Stimulated activated CD4-positive, alpha-beta T cell treated with anti-CD3 and anti-CD28 coated beads, Interleukin-12 subunit alpha, Interleukin-12 subunit beta, amount 100 ng/mL, for 24 hours (primary cell): ENCODE measurements around the gene TYRO3.

Experiments
- DNase-seq, 2 experiments: peaks; one replicate each; pipeline ENCODE4 v3.0.0-alpha.2; 2020; ENCODE audit warnings: low read depth in 2 of 2

Gene TYRO3

DNA sequence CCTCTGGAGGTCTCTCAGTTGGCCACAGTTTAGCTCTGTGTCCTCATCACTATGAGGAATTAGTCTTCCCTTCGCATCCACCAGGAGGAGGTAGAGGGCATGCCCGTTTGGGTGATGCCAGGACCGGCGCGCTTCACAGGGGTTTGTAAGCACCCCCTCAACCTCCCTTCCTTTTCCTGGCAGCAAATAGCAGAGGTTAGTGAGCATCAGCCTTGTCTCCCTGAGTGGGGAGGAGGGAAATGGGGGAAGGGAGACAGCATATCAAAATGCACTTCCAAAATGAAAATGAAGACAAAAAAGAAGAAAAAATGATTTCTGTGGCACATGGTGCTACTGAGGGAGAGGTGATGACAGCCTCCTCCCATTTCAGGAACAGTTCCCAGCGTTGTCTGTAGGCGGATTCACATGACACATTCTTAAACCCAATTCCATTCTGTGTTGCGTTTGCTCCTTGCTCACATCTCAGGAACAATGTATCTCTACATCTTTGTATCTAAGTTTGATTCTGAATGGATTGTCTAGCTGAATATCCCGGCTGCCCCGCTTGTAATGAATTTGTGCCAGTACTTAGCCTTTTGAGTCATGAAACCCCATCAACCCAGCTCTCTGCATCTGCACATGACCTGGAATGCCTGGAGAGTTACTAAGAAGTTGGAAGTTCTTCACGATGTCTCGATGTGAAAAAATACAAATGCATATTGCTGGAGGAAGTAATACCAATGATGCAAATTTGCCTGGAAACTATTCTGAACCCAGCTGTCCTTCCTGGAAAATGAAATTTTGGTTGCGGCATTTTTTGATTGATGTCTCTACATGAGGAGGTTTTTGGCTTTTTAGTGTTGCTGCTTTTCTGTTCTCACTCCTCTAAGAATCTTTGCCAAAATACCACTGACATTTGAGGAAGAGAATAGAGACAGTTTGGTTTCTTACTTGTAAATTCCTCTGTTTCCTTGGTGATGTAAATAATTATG lies 45.2 kb downstream of the TYRO3 start:
- DNase-seq = peak; percentile 11 to 42

DNA sequence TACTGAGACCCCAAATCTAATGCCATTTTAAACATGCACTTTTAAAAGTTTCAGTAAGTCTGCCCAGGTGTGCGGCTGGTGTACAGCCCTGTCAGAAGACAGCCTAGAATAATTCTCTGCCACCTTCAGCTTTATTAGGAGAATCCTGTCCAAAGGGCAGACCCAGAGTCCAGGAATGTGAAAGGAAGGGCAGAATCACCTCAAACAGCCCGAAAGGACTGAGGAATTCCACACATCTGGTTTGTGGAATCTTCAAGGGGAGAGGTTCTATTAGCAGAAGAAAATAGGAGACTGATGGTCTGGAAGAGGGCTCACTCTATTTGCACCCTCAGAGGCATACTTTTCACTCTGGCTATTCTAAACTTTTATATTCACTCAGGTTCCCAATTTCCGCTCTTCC lies 46.6 kb downstream of the TYRO3 start:
- no peak for DNase-seq

DNA sequence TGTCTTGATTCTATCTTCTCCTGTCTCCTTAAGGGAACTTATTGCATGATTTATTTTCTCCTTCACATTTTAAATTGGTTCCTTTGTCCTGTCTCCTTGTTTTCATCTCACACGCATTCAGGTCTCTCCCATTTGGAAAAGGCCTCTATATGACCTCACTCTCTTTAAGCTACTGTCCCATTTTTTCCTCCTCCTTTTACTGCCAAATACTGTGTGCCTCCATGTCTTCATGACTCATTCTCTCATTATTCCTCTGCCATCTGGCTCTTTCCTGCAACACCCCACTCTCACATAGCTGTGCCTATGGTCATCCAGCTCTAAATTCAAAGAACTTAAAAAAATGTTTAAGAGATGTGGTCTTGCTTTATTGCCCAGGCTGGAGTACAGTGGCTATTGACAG lies 48.0 kb downstream of the TYRO3 start:
- DNase-seq = no peak

DNA sequence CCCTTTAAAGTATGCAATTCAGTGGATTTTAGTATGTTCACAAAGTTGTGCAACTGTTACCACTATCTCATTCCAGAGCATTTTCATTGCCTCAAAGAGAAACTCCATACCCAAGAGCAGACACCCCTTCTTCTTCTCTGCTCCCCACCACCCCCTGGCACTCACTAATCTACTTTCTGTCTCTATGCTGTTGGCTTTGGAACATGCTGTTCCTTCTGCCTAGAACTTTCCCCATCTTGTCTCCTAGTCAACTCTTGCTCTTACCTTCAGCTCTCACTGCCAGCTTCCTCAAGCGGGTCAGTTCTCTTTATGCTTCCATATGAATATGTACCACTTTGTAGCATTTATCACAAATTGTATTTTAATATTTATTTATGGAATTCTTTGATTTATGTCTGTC lies 50.1 kb downstream of the TYRO3 start:
- no peak for DNase-seq

DNA sequence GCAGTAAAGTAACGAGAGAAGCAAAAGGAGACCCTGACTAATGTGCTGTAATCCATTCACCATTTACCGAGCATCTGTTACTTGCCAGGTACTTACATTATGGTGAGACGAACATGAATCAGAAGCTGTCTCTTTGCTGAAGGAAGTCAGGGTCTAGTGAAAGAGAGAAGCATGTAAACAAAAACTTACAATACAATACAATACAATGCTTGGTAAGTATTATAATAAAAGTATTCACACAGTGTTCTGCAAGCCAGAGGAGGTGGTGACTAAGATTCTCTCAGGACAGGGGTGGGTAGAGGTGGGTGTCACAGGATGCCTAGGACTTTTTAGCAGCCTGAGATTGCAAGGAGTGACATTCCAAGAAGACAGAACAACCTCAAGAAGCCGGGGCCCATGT lies 51.0 kb downstream of the TYRO3 start:
- DNase-seq = no peak

DNA sequence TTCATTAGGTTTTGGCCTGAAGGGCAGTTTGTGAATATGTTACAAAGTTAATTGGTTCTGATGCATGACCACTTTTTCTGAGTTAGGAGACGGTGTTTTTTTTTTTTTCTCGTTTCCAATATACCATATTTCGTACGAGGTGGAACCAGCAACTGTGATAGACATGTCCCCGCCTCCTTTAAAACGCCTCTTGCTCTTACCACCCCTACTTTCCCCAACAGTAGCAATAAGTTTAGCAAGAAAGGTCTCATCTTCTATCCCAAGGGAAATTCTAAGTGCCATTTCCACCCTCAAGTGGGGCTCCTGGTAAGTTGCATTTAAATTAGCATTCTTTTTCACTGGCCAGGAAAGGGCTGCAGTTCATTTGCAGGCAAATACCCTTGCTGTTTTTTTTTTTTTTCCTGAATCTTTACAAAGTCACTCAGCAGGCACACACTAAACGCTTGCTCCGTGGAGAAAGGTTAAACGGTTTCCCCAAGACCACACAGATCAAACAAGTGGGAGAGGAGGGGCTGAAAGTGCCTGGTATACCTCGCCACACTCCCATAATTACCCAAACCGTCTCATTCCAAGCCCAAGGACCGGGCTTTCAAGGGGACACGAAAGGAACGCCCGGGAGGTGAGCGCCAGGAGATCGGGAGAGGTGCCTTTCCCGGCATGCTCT lies 61.7 kb downstream of the TYRO3 start:
- no peak for DNase-seq

DNA sequence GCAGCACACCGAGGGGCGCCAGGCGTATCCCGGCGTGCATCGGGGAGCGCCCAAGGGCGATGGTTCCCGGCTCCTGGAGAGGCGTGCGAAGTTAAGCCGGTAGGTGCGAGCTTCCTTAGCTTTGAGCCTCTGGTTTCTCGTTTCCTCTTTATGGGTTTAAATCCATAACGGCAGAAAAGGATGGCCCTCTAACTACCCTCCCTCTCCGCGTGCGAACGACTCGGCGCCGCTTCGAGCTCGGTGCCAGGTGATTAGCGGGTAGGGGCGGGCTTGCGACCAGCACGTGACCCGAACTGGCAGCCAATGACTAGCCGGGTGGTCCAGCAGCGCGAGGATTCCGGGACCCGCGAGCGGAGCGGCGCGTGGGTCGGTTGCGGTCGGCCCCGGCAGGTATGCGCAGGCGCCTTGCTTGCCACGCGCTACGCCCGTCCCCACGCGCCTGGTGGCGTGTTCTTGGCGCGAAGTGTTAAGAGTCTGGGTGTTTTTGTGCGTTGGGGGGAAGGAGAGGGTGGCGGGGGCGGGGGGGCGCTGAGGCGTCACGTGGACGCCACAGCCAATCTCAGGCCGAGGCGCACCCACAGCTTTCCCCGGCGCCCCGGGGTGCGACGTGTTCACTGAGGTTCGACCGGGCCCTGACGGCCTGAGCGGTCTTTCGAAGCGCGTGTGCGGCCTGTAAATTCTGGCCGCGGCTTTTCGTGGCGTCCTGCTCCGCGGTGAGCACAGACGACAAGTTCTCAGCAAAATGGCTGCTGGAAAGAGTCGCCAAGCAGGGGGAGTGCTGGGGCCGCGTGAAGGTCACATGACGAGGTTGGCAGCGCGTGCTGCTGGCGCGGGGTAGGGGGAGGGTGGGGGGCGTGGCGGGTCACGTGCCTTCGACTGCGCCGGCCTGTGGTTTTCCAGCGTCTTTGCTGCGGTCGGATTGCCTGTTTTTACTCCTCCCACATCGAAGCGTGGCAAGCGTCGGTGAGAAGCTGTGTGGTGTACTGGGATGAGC lies 62.5 kb downstream of the TYRO3 start:
- peak; percentile 58 to 63 for DNase-seq

DNA sequence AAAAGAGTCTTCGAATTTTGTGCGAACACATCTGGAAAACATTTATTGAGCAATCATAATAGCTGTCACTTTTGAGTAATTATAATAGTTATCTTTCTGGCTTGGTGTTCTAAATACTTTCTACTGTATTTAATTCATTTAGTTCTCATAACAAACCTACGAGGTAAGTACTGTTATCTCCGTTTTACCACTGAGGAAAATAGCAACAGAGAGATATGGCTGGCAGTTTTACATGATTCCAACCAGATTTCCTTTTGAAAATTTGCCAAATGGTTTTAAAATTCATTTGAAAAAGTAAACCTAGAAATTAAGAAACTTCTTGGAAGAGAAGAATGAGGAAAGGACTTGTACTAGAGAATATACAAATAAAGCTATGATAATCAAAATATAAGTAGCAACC lies 63.9 kb downstream of the TYRO3 start:
- DNase-seq = no peak

DNA sequence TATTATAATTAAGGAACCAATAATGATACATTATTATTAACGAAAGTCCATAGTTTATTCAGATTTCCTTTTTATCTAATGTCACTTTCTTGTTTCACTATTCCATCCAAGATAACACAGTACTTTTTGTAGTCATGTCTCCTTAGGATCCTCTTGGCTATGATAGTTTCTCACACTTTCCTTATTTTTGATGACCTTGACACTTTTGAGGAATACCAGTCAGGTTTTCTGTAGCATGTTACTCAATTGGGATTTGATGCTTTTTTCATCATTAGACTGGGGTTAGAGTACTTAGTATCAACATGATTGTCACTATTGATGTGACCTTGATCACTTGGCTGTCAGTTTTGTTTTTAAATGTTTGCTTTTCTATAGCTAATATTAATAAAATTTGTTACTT lies 68.2 kb downstream of the TYRO3 start:
- no peak for DNase-seq

DNA sequence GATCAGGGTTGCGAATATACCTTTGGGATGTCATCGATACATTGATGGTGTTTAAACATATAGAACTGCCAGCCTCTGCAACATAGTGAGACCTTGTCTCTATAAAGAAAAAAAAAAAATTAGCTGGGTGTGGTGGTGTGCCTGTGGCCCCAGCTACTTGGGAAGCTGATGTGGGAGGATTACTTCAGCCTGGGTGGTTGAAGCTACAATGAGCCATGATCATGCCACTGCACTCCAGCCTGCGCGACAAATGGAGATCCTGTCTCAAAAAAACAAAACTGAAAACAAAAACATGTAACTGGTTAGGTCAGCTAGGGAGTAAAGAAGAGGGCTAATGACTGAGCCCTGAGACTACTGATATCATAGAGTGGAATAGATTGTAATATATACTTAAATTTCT lies 70.5 kb downstream of the TYRO3 start:
- no peak for DNase-seq

DNA sequence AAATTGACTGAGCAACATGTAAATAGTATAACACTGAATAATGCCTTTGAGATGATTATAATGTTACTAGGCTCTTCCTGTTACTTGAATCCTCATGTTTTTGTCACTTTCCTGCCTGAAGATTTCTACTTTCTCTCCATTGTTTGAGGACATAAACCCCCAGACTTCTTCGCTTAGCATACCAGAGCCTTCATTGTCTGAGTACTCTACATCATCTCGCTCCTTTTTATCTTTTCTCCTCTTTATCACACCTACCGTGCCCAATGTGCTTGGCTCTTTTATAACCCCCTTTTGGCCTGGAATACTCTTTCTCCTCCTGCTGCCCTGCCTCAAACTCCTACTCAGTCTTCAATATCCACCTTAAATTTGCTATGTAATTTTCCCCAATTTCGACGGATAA lies 70.9 kb downstream of the TYRO3 start:
- no peak for DNase-seq

DNA sequence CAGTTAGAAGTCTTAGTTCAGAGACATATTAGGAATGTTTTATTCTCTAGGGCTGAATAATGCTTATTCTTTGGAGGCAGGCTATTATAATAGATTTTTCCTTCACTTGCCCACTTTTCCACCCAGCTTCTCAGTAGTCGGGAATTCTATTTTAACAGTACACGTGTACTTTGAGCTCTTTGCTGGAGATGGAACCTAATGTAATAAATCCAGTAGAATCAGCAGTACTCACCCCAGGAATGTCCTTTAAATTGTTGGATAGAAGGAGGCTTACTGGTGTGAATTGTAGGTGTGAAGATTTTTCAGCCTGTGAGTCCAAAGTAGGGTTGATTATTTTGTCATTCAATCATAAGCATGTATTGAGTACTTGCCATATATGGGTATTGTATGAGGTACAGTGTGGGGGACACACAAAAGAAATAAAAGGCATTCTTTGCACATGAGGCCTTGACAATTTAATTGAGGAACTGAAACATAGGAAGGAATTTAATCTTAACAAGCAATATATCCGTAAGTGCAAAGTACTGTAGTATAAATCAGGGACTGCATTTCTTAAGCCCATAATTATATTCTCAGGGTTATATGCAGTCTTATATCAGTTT lies 71.7 kb downstream of the TYRO3 start:
- DNase-seq = no peak

DNA sequence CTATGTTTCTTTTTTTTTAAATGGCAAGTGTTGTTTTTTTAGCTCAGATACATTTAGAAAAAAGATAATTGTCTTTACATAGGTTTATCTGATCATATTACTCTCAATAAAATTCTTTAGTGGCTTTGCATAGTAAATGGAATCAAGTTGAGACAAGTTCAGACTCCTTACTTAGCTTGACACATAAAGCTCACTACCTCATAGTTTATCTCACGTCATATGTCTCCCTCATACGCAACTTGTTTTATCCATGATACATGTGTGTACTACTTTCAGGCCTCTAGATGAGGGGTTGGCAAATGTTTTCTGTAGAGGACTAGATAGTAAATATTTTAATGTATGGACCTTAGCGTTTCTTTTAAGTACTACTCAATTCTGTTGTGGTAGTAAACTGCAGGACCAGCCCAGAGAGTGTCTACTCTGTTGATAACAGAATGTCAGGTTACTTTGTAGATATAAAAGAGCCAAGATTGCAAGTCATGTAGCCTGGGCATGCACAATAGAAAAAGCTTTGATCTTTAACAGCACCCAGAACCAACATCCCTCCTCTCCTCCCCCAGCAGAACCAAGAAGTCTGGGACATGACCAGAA lies 73.0 kb downstream of the TYRO3 start:
- DNase-seq = no peak
